HG03439 (cell line): ENCODE measurements around the gene SLC41A3.
"Not testable (repeated sequence)": the region's sequence is repeated elsewhere in the genome, so short reads cannot be mapped to it uniquely, and the experiment has no call there.

Experiments
- ATAC-seq: cut with Tn5 transposase; IDR thresholded peaks from one replicate; pipeline ENCODE4 v1.9.1; 2021; ENCODE audit warnings: mild to moderate bottlenecking, moderate library complexity; ENCODE audit not compliant: unreplicated experiment

Gene SLC41A3

DNA sequence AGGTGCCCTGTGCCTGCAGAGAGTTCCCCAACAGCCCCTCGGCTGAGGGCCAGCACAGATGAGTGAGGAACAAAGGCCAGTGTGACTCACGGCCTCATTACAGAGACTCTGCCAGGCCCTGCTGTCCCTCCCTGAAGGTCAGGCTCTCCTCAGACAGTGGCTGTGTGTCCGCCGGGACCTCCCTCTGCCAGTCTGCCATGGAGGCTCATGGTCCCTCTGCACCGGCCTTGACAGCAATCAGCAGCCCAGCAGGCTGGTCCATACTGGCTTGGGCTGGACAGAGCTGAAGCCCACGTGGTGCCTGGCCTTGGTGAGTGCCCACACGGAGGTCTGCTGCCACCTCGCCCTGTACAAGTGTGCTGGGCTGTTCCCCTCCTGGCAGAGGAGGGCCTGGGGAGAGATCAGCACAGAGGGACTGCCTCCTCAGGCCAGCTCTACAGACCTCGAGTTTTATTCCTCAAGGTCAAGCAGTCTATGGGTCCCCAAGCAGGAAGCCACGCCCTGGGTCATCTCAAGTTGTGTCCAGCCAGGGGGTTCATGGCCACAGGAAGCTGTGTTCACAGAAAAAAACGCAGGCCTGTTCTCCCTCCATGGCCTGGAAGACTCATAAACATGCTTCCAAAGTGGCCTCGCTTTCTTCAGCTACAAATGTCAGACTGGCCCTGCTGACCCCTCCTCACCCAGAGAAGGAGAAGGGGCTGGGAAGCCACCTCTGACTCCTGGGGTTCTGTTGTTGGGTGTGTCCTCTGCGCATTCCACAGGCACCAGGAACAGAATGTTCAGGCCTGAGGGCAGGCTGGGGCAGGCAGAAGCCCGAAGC, 27.0 kb downstream of the SLC41A3 start:
- no peak for ATAC-seq

DNA sequence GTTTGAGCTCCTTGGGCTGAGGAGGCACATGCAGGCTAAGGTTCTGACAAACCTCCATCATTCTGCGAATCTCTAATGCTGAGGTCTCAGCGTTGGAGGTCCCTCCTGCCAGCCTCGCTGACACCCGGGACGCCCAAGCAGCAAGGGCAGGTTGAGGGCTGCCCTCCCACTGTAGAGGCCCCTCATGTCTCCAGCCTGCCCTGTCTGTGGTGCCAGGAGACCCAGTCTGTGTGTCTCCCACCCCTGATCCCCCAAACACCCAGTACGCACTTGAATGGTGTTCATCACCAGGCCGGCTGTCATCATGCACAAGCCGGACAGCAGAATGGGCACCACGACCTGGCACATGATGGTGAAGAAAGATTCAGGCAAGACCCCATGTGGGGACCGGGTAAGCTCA, 27.8 kb downstream of the SLC41A3 start:
- ATAC-seq = no peak

DNA sequence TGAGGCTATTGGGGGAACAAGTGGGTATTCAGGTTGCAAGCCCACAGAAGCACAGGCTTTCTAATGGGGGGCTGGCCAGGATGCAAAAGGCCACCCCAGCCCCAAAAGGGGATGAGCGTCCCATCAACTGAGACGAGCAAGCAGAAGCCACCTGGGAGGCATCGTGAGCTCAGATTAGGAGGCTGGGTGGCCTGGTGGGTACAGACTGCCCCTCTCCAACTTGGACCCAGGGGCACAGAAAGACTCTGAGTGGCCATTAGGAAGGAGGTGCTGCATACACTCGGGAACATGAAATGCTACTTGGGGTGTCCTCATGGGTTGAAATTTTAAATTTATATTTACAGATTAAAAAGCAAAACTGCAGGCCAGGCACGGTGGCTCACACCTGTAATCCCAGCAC, 29.1 kb downstream of the SLC41A3 start:
- ATAC-seq = no peak

DNA sequence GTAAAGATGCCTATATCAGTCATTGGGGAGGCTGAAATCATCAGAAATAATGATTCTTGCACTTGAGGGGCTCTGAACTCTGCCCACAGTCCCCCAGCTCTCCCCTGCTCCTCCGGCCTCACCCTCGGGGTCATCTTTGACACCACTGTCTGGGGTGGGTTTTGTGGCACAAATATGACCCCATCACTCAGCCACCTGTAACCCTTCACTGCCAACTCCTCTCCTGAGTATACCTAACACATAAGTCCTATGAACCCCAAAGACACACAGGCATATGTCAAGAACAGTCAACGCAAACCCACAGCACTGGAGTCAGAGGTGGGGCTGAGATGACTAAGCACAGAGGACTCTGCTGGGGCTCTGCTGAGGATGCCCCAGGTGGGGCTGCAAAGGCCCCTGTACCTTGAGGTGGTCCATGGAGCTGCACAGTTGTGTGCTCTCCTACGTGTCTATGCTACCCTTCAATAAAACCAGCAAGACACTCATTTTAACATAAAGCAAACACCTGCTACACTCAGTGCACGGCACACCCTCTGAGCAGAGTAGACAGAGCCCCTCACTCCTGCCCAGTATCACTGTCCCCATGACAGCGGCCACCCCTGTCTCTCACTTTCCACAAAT, 29.9 kb downstream of the SLC41A3 start:
- no peak for ATAC-seq

DNA sequence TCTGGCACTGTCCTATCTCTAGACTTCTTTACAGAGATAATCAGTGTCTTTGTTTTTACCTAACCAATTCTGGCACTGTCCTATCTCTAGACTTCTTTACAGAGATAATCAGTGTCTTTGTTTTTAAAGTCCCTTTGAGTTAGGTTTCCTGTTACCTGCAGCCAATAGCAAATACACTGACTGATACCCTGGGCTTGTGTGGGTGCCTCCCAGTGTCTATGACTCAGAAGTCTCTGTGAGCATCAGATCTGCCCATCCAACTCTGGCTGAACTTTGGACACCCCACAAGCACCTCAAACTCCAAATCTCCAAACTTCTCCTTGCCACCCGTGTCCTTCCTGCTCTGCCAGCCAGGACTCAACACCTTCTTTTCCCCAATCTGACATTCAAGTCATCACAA, 30.4 kb downstream of the SLC41A3 start:
- ATAC-seq = no peak

DNA sequence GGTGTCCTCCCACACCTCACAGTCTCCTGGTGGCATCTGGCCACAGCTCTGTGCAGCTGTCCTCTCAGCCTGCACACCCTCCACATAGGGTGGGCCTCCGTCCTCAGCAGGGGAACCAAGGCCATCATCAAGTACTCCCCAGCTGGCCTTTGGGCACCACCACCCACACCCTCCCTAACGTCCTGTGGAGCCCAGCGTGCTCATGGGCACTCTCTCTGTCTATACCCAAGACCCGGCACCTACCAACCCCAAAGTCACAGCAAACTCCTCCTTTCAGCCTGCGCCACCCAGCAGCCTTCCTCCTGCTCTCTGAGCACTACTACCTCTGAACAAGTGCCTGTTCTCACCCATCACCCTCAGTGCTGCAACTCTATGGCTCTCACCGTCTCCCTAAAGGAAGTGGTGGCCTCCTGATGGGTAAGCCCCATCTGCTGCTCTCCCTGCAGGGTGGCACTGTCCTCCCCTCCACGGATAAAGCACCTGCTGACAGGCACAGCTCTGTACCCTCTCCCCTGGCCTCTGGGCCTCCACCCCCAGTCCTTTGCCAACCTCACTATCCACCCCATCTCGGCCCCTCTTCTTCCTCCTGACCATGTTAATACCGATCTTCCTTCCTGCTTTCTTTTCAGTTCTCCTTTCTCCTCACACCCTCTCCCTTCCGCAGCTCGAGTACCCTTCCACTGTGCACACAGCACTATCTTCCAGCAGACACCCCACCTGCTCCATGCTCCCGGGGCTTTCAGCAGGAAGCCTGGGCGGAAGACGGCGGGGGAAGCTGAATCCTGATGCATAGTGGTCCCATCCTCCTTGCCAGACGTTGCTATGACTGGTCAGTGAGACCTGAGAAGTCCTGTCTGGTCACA, 31.5 kb downstream of the SLC41A3 start:
- ATAC-seq = no peak

DNA sequence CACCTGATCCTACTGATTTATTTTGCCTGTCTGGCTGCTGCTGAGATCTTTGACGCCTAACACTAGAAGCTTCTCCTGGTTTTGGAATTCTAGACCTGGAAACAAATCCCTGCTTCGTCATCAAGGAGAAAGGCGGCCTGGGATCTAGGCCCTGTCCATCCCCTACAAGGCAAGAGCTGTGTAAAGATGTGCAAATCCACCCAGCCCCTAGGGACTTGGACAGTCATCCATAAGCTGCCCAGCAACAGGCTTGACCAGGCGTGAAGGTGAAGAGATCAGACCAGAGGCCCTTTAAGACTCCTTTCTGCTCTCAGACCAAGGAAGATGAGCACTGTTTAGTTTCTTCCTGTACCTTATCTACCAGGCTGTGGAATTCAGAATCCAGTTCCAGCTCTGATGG, 32.2 kb downstream of the SLC41A3 start:
- ATAC-seq = no peak

DNA sequence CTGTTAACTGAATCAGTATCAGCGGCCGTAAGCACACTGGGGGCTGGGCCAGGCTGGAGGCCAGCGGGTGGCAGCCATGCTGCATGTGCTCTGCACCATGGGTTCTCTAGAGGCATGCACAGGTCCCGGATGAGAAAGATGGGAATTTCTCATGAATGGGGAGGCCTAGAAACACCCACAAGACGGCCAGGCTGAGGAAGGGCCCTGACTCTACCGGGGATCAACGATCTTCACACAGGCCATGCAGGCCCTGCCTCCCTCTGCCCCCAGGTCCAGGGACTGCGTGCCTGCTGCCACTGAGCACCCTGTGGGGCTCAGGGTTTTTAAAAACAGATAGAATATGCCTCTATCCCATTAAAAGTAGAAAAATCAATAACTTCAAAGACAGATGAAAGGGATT, 32.7 kb downstream of the SLC41A3 start:
- no peak for ATAC-seq

DNA sequence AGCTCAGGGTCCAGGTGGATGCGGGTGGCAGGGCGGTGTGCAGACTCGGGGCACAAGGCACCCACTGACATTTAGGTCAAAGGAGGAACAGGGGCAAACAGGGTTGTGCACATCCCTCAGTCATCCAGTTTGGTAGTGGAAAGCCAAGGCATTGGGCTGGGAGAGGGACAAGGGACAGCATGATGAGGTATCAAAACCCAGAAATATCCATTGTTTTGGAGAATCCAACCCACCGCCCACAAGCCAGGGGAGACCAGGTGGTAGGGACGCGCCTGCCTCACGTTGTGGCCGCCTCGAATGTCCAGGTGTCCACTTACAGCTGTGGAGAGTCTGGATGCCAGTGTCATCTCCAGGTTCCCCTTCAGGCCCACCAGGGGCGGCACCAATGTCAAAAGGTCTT, 33.3 kb downstream of the SLC41A3 start:
- no peak for ATAC-seq

DNA sequence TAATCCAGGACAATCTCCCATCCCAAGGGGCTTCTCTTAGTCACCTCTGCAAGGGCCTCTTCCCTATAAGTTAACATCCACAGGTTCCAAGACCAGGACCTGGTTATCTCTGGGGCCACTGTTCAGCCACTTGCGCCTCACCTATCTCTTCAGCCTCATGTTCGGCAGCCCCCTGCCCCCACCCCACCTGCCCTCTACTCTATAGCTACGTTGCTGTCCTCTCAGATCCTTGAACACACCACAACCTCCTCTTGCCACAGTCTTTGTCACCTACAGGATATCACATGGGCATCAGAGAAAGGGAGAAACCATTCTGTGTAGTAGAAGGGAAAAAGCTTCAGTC, 33.9 kb downstream of the SLC41A3 start:
- no peak for ATAC-seq

DNA sequence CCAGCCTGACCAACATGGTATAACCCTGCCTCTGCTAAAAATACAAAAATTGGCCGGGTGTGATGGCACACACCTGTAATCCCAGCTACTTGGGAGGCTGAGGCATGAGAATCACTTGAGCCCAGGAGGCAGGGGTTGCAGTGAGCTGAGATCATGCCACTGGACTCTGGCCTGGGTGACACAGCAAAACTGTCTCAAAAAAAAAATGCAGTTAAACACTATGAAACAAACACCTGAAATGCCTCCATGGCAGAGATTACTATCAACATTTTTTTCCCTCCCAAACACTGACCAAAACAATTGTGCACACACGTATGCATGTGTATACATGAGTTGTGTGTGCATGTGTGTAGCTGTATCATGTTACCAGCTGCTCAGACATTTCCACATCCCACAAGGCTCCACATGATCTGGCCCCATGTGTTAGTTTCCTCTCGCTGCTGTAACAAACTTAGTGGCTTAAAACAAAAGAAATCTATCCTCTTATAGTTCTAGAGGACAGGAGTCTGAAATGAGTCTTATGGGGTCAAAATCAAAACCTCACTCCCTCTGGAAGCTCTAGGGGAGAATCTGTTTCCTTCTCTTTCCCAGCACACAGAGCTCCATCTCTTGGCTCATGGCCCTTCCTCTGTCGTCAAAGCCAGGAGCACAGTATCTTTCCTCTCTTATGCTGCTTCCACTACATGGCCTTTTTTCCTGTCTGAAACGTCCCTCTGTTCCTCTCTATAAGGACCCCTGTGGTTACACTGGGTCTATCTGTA, 34.5 kb downstream of the SLC41A3 start:
- ATAC-seq = no peak

DNA sequence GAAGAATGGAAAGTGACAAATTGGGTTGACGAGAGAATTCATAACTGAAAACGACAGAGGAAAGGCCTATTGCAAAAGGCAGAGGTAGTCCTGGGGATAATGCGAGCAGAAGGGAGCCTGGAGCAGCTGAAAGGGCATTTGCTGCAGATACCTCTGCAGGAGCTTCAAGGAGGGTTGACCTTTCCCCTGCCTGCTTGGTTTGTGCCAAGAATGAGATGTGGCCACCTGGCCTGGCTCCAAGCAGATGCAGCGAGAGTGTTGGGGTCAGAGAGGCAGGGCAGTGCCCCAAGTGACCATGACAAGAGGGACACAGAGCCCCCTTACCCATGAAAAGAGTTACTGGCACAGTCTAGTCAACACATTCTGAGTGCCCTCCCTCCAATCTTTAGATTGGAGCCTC, 43.5 kb downstream of the SLC41A3 start:
- ATAC-seq = no peak

DNA sequence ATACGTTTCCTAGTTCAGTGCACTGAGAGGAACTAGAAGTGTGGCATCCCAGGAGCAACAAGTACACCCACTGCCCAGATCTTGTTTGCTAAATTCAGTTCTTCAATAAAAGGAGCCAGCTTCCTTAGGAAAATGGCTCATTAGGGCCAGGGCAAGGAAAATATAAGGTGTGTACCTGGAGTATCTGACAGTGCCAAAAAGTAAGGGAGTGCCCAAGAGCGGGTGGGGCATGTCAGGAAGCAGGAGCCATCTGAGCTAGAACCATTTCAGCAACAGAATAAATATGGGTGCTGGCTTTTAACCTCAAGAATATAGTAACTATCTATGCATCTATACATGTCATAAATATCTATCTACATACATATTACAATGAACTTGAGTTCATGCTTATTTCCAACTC, 44.1 kb downstream of the SLC41A3 start:
- no peak for ATAC-seq

DNA sequence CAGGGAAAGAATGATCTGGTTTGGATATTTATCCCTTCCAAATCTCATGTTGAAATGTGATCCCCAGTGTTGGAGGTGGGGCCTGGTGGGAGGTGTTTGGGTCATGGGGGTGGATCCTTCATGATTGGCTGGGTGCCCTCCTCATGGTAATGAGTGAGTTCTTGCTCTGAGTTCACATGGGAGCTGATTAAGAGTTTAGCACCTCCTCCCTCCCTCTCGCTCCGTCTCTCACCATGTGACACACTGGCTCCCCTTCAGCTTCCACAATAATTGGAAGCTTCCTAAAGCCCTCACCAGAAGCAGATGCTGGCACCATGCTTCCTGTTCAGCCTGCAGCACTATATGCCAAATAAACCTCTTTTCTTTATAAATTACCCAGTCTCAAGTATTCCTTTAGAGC, 45.1 kb downstream of the SLC41A3 start:
- not testable (repeated sequence) for ATAC-seq

DNA sequence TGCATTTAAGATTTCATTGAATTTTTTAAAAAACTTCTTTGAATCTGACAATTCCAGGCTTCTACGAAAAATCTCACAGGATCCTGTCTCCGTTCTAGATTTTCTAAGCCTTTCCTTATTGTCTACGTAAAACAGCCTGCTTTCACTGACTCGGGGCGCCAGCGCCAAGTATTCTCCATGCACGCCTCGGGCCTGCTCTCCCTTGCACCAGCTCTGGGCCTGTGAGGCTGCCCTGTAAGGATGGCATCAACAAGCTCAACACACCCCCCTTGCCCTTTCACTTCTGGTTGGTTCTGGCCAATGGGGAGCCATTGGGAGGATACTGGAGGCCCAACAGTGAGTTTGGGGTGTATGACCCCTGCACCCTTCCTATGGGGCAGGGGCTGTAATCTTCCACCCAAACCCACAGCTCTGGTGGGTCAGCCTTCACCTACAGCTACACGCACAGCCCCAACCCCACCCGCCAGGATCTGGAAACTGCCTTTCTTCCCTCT, 47.8 kb downstream of the SLC41A3 start:
- ATAC-seq = no peak

DNA sequence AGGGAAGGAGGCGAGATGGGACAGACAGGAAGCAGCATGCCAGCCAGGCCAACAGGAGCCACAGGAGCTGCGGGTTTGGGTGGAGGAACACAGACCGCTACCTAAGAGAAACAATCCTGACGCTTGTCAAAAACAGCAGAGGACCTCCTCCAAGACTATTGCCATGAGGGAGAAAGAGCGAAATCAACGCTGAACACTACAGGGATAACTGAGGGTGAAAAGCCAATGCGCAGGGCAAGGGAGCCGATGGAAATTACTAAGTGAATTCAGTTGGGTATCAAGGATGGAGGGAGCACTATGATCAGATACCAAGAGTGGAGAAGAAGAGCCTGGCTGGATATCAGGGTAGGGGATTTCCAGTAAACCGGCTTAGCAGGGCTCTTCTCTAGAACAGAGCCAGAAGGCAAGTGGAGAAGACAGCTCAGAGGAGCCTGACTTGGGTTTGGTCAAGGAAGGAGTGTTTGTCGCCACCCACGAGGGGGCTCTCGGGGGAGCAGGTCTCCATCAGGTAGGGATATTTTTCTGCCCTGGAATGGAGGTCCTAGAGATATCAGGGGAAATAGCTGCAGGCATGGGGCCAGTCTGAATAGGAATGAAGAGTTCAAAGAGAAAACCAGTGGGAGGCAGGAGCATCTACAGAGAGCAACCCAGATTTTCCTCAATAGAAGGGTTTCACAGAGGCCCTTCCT, 48.4 kb downstream of the SLC41A3 start:
- no peak for ATAC-seq

DNA sequence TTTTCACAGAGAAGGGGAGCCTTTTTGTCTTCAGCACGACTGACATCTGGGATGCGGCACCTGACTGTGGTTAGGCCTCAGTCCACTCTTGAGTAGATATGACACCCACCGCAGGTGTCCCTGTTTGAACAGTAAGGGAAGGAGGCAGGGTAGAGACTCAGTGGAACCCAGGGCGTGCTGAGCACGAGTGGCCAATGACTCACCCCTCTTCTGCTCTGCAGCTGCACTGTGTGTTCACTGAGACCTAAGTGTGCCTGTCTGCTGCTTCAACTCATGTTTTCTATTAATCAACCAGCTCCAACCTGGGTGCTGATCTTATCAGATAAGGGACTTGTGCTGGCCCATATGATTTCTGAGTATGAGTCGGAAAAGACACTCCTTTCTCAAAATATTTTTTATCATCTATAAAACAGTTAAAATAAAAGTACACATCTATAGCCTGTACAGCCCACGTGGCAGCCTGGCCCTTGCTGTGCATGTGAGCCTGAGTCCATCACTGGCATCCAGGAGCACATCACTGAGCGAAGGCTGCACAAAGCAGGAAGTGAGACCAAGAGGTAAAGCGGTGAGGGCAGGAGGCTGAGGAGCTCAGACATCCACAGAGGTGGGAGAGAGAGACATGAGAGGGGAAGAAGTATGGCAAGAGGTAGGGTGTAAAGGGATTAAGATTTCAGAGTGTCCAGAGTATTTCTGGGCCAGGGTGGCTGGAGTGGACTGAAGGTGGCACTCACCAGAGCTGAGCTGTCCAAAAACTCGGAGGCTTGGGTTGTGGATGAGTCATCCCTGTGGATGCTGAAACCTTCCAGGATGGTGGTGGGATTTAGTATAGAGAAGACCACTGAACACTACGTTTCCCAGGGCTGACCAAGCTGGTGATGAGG, 49.2 kb downstream of the SLC41A3 start:
- ATAC-seq = no peak

DNA sequence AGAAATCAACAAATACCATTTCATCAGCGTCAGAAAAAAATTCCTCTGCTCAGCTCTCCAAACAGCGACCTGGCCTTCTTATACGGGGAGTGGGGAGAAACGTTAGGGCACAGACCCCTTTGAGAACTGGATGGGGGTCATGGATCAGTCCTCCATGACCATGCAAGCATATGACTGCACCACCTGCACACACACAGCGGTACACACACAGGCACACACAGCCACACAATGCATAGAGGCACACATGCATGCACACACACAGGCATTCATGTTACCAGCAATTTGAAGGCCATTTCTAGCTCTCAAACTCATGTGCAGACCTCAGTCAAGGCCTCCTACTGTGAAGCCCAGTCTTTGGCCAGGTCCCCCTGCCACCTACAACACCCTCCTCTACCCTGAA, 50.2 kb downstream of the SLC41A3 start:
- no peak for ATAC-seq

DNA sequence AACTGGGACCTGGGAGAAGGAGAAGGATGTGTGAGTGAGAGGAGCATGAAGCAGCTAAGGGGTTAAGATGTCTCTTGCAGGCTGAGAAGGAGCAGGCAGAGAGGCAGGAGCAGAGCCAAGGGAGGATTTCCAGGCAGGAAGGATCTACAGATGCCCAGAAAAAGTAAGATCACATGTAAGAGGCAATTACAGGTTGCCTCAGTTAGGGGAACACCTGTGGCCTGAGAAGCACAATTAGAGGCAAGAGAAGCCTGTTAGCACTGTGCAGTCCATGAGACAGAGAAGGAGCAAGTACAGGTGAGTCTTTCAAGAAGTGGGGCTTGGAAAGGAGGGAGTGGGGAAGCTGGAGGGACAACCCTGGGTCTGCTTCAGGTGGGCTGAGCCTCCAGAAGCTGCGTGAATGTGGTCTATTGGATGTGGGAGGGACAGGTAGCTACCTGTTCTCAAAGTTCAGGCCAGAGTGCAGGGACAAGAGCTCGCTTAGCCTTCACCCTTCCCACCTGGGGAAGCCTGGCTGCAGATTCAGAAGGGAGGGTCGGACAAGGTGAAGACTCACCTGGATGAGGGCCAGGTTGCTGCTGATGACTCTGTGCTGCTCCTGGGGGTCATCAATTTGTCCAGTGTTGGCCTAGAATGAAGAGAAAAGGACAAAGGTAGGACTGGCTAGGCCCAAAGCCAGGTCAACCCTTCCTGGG, 50.7 kb downstream of the SLC41A3 start:
- ATAC-seq = no peak
